GM23338 (cell line): Measurements from ENCODE around the gene PCYT2. TPM values are rescaled to one million over a fixed set of nuclear protein-coding genes. Genes with fewer than 3 reads are reported as not detected.

Source experiments
- ATAC-seq: fragments of 200-7000 bp; cut with Tn5 transposase; 3 replicates; pipeline ENCODE4 v1.9.1; 2020
- DNase-seq: peaks from one replicate; pipeline ENCODE4 v3.0.0-alpha.2; 2015; ENCODE audit warnings: low spot score
- H2AFZ ChIP-seq: fragments of 200-600 bp; sonication (generic); 2 replicates; pipeline ENCODE4 v1.8.0; 2016; ENCODE audit warnings: antibody characterized with exemption, mild to moderate bottlenecking, moderate library complexity
- H3F3A ChIP-seq: fragments of 200-600 bp; sonication (generic); replicated peaks from 2 replicates; pipeline ENCODE4 v1.8.0; 2017; ENCODE audit warnings: antibody characterized with exemption, mixed run types, low read depth
- H3K27ac ChIP-seq: fragments of 200-600 bp; sonication (generic); 2 replicates; pipeline ENCODE4 v1.6.1; 2016; ENCODE audit warnings: low read depth
- H3K27me3 ChIP-seq: fragments of 200-600 bp; sonication (generic); 2 replicates; pipeline ENCODE4 v1.8.0; 2016; ENCODE audit warnings: mild to moderate bottlenecking, mixed run types, moderate library complexity; ENCODE audit not compliant: insufficient read depth
- H3K36me3 ChIP-seq: fragments of 200-600 bp; sonication (generic); 2 replicates; pipeline ENCODE4 v1.8.0; 2016; ENCODE audit warnings: mild to moderate bottlenecking; ENCODE audit not compliant: insufficient read depth
- H3K4me1 ChIP-seq: fragments of 200-600 bp; sonication (generic); 2 replicates; pipeline ENCODE4 v1.8.0; 2016; ENCODE audit warnings: mild to moderate bottlenecking, moderate library complexity; ENCODE audit not compliant: insufficient read depth
- H3K4me2 ChIP-seq: fragments of 200-600 bp; sonication (generic); 2 replicates; pipeline ENCODE4 v1.7.1; 2017; ENCODE audit warnings: mixed run types
- H3K4me3 ChIP-seq: fragments of 200-600 bp; sonication (generic); 2 replicates; pipeline ENCODE4 v1.6.1; 2016; ENCODE audit warnings: mixed run types
- H3K79me2 ChIP-seq: fragments of 200-600 bp; sonication (generic); replicated peaks from 2 replicates; pipeline ENCODE4 v1.8.0; 2017; ENCODE audit warnings: mild to moderate bottlenecking; ENCODE audit not compliant: insufficient read depth
- H3K9me2 ChIP-seq: fragments of 200-600 bp; sonication (generic); 2 replicates; pipeline ENCODE4 v1.8.0; 2017; ENCODE audit not compliant: insufficient read depth
- H4K20me1 ChIP-seq: fragments of 200-600 bp; sonication (generic); replicated peaks from 2 replicates; pipeline ENCODE4 v1.8.0; 2017; ENCODE audit warnings: mild to moderate bottlenecking; ENCODE audit not compliant: insufficient read depth
- H3K27ac Mint-ChIP-seq: 2 replicates; pipeline ENCODE4 v1.8.0; 2020; ENCODE audit warnings: inconsistent platforms, mild to moderate bottlenecking, moderate library complexity, mixed read lengths
- H3K27me3 Mint-ChIP-seq: 3 replicates; pipeline ENCODE4 v1.8.0; 2022; ENCODE audit warnings: low read depth, mild to moderate bottlenecking, moderate library complexity, mixed read lengths, inconsistent platforms; ENCODE audit not compliant: insufficient read depth, poor library complexity
- H3K36me3 Mint-ChIP-seq: 3 replicates; pipeline ENCODE4 v1.8.0; 2021; ENCODE audit warnings: low read depth, mild to moderate bottlenecking, inconsistent platforms, moderate library complexity, mixed read lengths
- H3K4me1 Mint-ChIP-seq: 3 replicates; pipeline ENCODE4 v1.8.0; 2020; ENCODE audit warnings: mild to moderate bottlenecking, inconsistent platforms, mixed read lengths
- H3K4me3 Mint-ChIP-seq: 3 replicates; pipeline ENCODE4 v1.8.0; 2021; ENCODE audit warnings: moderate library complexity, mild to moderate bottlenecking, inconsistent platforms, mixed read lengths
- H3K9me3 Mint-ChIP-seq: 3 replicates; pipeline ENCODE4 v1.8.0; 2020; ENCODE audit warnings: moderate library complexity, mild to moderate bottlenecking, inconsistent platforms, mixed read lengths
- CREB1 ChIP-seq: fragments of 250-450 bp; sonication (Bioruptor Pico); IDR thresholded peaks from 2 replicates; pipeline ENCODE4 v1.5.0; 2020; ENCODE audit warnings: low read depth, mild to moderate bottlenecking, moderate library complexity
- CTCF ChIP-seq, 2 experiments: fragments of 200-600 bp in 1 of 2; sonication (generic) in 1 of 2; conservative IDR thresholded peaks; 2 replicates each; pipeline versions ENCODE4 v1.5.1 to v1.6.1; 2016 to 2017; ENCODE audit warnings: antibody characterized with exemption in 2 of 2, low read depth in 2 of 2, mild to moderate bottlenecking in 2 of 2, moderate library complexity in 1 of 2
- ETS1 ChIP-seq: IDR thresholded peaks from 2 replicates; pipeline ENCODE4 v1.6.1; 2016; ENCODE audit warnings: antibody characterized with exemption
- EZH2 ChIP-seq: fragments of 200-600 bp; sonication (generic); IDR thresholded peaks from one replicate; pipeline ENCODE4 v1.8.0; 2017; ENCODE audit warnings: antibody characterized with exemption, mild to moderate bottlenecking, low read depth; ENCODE audit not compliant: unreplicated experiment
- EZH2phosphoT487 ChIP-seq: fragments of 200-600 bp; sonication (generic); IDR thresholded peaks from one replicate; pipeline ENCODE4 v1.8.1; 2018; ENCODE audit warnings: antibody characterized with exemption; ENCODE audit not compliant: unreplicated experiment
- JUNB ChIP-seq: IDR thresholded peaks from one replicate; pipeline ENCODE4 v1.6.1; 2016; ENCODE audit warnings: antibody characterized with exemption; ENCODE audit not compliant: unreplicated experiment
- POLR2AphosphoS5 ChIP-seq: IDR thresholded peaks from 2 replicates; pipeline ENCODE4 v1.6.1; 2016; ENCODE audit warnings: antibody characterized with exemption, low read depth
- REST ChIP-seq: IDR thresholded peaks from one replicate; pipeline ENCODE4 v1.6.1; 2018; ENCODE audit warnings: antibody characterized with exemption; ENCODE audit not compliant: unreplicated experiment
- STAT1 ChIP-seq: IDR thresholded peaks from one replicate; pipeline ENCODE4 v1.6.1; 2016; ENCODE audit warnings: antibody characterized with exemption; ENCODE audit not compliant: unreplicated experiment
- ZNF331 ChIP-seq: fragments of 250-450 bp; sonication (Bioruptor Pico); IDR thresholded peaks from 2 replicates; pipeline ENCODE4 v1.5.0; 2020; ENCODE audit warnings: low read depth, mild to moderate bottlenecking, moderate library complexity
- polyA plus RNA-seq: library from polyadenylated mRNA; unstranded; fragments of >200 nt; fragmentation: Nextera tagmentation; extraction: Ambion mirVana; gene quantifications from 2 replicates; pipeline ENCODE4 v1.2.1, GENCODE V29; 2016
- total RNA-seq: library from RNA; depleted of rRNA; stranded (reverse); fragments of >200 nt; shearing (Covaris generic); gene quantifications from 2 replicates; pipeline ENCODE4 v1.2.3, GENCODE V29; 2014

PCYT2 gene
- total and polyA plus RNA-seq, 2 experiments from 2014 or later: 51.6 to 82.9 TPM

GRCh38 chr17:81947189-81947588 is 36.0 kb upstream of the PCYT2 start, which contains the start of gene MYADML2:
MYADML2 (minus strand) TSS chr17:81947233; CDS start chr17:81941741, 5,492 bp downstream.
- H3K4me3 ChIP-seq: no peak within 1 kb of the TSS
- H3K27me3 ChIP-seq: no peaks in the 10 kb centered on the region; the same call in 1 of the 2 replicates
- H3K79me2 ChIP-seq: no peaks in the 10 kb centered on the region
- H4K20me1 ChIP-seq: no peaks in the 10 kb centered on the region; the same call in 1 of the 2 replicates
- Mint-ChIP-seq H3K27ac (no peak within 1 kb of the TSS), H3K4me3 (no peak within 1 kb of the TSS), H3K9me3 (no peaks in the 10 kb centered on the region; the same call in 2 of the 3 replicates), H3K27me3 (peaks cover 20% of the 10 kb centered on the region), H3K4me1 (peaks cover 7% of the 10 kb centered on the region), H3K36me3 (no peaks in the 10 kb centered on the region)
- no peak for TF ChIP-seq JUNB
- TF ChIP-seq EZH2phosphoT487: no peak
- TF ChIP-seq REST: no peak
- no peak for TF ChIP-seq ZNF331 (CRISPR knock-in tag)
- no peak for TF ChIP-seq CTCF (conservative IDR thresholded peaks at IDR 0.05; ENCODE audit: low read depth in 2 of 2)
- no peak for TF ChIP-seq POLR2AphosphoS5
- no peak for TF ChIP-seq ETS1
- TF ChIP-seq CREB1 (CRISPR knock-in tag): no peak
- no peak for TF ChIP-seq STAT1
- H3K27ac ChIP-seq: no peak within 1 kb of the TSS
- ATAC-seq (no peak), DNase-seq (no peak)
- H3K4me2 ChIP-seq: no peak within 1 kb of the TSS
- H3K4me1 ChIP-seq: peaks cover 7% of the 10 kb centered on the region
- H3K9me2 ChIP-seq: no peaks in the 10 kb centered on the region
- H2AFZ ChIP-seq: no peak within 1 kb of the TSS
- 0 out of 2 replicates have a peak, but pooled peaks cover 3% of the 10 kb centered on the region for H3F3A ChIP-seq
- H3K36me3 ChIP-seq: no peaks in the 10 kb centered on the region

- Mint-ChIP-seq H3K36me3 (no peaks in the 10 kb centered on the region), H3K27me3 (peaks cover 20% of the 10 kb centered on the region), H3K4me1 (peaks cover 13% of the 10 kb centered on the region), H3K27ac (no peak overlapping the region), H3K9me3 (no peaks in the 10 kb centered on the region; the same call in 2 of the 3 replicates), H3K4me3 (no peak overlapping the region)
- Histone ChIP-seq H3K79me2 (no peaks in the 10 kb centered on the region), H3K4me1 (peaks cover 15% of the 10 kb centered on the region), H3K36me3 (no peaks in the 10 kb centered on the region), H3K27me3 (no peaks in the 10 kb centered on the region; the same call in 1 of the 2 replicates), H3F3A (0 out of 2 replicates have a peak, but pooled peaks cover 3% of the 10 kb centered on the region), H3K27ac (no peak overlapping the region), H3K4me2 (no peak overlapping the region), H4K20me1 (no peaks in the 10 kb centered on the region), H2AFZ (peak overlapping the region; percentile 93; the same call in 1 of the 2 replicates), H3K9me2 (no peaks in the 10 kb centered on the region), H3K4me3 (no peak overlapping the region)
- no peak for DNase-seq
- ATAC-seq: no peak
- TF ChIP-seq REST (no peak), POLR2AphosphoS5 (no peak), STAT1 (no peak), EZH2phosphoT487 (no peak), EZH2 (no peak), CTCF (conservative IDR thresholded peaks at IDR 0.05; ENCODE audit: low read depth in 2 of 2) (no peak), ZNF331 (CRISPR knock-in tag) (no peak)
These were observed 33.7 kb upstream of the PCYT2 start for GRCh38 chr17:81944858-81945257.
